Measurements from ENCODE around the gene DZIP3. TPM values are rescaled to one million over a fixed set of nuclear protein-coding genes. Genes with fewer than 3 reads are reported as not detected.
"Not testable (repeated sequence)": the region's sequence is repeated elsewhere in the genome, so short reads cannot be mapped to it uniquely, and the experiment has no call there.

DZIP3 gene
- total RNA-seq, 4 donors from 2014 or later = 6.7 to 14.5 (median 8.7) TPM

- Histone ChIP-seq H3K27ac (replicated peaks in 1 of 4) (peak overlapping the region in 2 of 4 donors; percentile 64 to 68), H3K9me3 (no peaks in the 10 kb centered on the region), H3K36me3 (peaks cover 0 to 2% (median 0%) of the 10 kb centered on the region in 4 donors), H3K4me3 (no peak overlapping the region), H3K27me3 (no peaks in the 10 kb centered on the region), H3K4me1 (peaks cover 0 to 32% (median 19%) of the 10 kb centered on the region in 4 donors)
- intact Hi-C loops (cut with DNase I) = no loop called here
- no peak for DNase-seq (ENCODE audit: extremely low spot score)
- TF ChIP-seq EP300 (IDR thresholded peaks at IDR 0.05) (no peak), CTCF (IDR thresholded peaks at IDR 0.05) (no peak), POLR2A (IDR thresholded peaks at IDR 0.05; ENCODE audit: low read depth) (no peak), POLR2AphosphoS5 (IDR thresholded peaks at IDR 0.05) (no peak)
Measured at GRCh38 chr3:108603691-108604090, 14.2 kb downstream of the DZIP3 start.

- WGBS = 93% methylated on average over 2 of the region's 2 CpGs
- no peak overlapping the region for H3K4me3 ChIP-seq
- peaks cover 0 to 14% (median 1%) of the 10 kb centered on the region in 4 donors for H3K36me3 ChIP-seq
- no peak for DNase-seq (ENCODE audit: extremely low spot score)
- no peaks in the 10 kb centered on the region for H3K9me3 ChIP-seq
- no peaks in the 10 kb centered on the region for H3K27me3 ChIP-seq
- H3K27ac ChIP-seq (replicated peaks in 1 of 4) = no peak overlapping the region
- intact Hi-C loops (cut with DNase I) = no loop called here
- TF ChIP-seq POLR2AphosphoS5 (IDR thresholded peaks at IDR 0.05) (no peak), EP300 (IDR thresholded peaks at IDR 0.05) (no peak), POLR2A (IDR thresholded peaks at IDR 0.05; ENCODE audit: low read depth) (no peak), CTCF (IDR thresholded peaks at IDR 0.05) (no peak)
- peaks cover 0 to 32% (median 19%) of the 10 kb centered on the region in 4 donors for H3K4me1 ChIP-seq
Measured at GRCh38 chr3:108605028-108605427, 15.5 kb downstream of the DZIP3 start.

- intact Hi-C loops (cut with DNase I) = no loop called here
- WGBS = 88% methylated on average over 4 of the region's 4 CpGs
- H3K36me3 ChIP-seq = peaks cover 0 to 14% (median 2%) of the 10 kb centered on the region in 4 donors
- no peak overlapping the region for H3K4me3 ChIP-seq
- no peaks in the 10 kb centered on the region for H3K27me3 ChIP-seq
- H3K27ac ChIP-seq (replicated peaks in 1 of 4) = no peak overlapping the region
- TF ChIP-seq CTCF (IDR thresholded peaks at IDR 0.05) = no peak
- TF ChIP-seq EP300 (IDR thresholded peaks at IDR 0.05) = no peak
- TF ChIP-seq POLR2AphosphoS5 (IDR thresholded peaks at IDR 0.05) = no peak
- no peak for TF ChIP-seq POLR2A (IDR thresholded peaks at IDR 0.05; ENCODE audit: low read depth)
- no peak for DNase-seq (ENCODE audit: extremely low spot score)
- H3K4me1 ChIP-seq = peaks cover 0 to 32% (median 19%) of the 10 kb centered on the region in 4 donors
- H3K9me3 ChIP-seq = no peaks in the 10 kb centered on the region
Measured at GRCh38 chr3:108605491-108605890, 16.0 kb downstream of the DZIP3 start.

GRCh38 chr3:108608750-108609149, 19.2 kb downstream of the DZIP3 start:
- Histone ChIP-seq H3K36me3 (peaks cover 0 to 27% (median 5%) of the 10 kb centered on the region in 4 donors), H3K9me3 (no peaks in the 10 kb centered on the region), H3K27me3 (no peaks in the 10 kb centered on the region), H3K4me3 (no peak overlapping the region), H3K27ac (replicated peaks in 1 of 4) (no peak overlapping the region), H3K4me1 (peaks cover 0 to 5% (median 3%) of the 10 kb centered on the region in 4 donors)
- intact Hi-C loops (cut with DNase I) = no loop called here
- no peak for TF ChIP-seq POLR2AphosphoS5 (IDR thresholded peaks at IDR 0.05)
- DNase-seq (ENCODE audit: extremely low spot score) = no peak
- WGBS = 85% methylated on average over 4 of the region's 4 CpGs

GRCh38 chr3:108610651-108611050, 21.1 kb downstream of the DZIP3 start:
- no peaks in the 10 kb centered on the region for H3K9me3 ChIP-seq
- H3K27me3 ChIP-seq = no peaks in the 10 kb centered on the region
- no peak overlapping the region for H3K27ac ChIP-seq (replicated peaks in 1 of 4)
- H3K36me3 ChIP-seq = peaks cover 0 to 27% (median 5%) of the 10 kb centered on the region in 4 donors
- intact Hi-C loops (cut with DNase I) = no loop called here
- H3K4me1 ChIP-seq = no peaks in the 10 kb centered on the region
- no peak for DNase-seq (ENCODE audit: extremely low spot score)
- TF ChIP-seq EP300 (IDR thresholded peaks at IDR 0.05) (no peak), POLR2A (IDR thresholded peaks at IDR 0.05; ENCODE audit: low read depth) (no peak), POLR2AphosphoS5 (IDR thresholded peaks at IDR 0.05) (no peak), CTCF (IDR thresholded peaks at IDR 0.05) (no peak)
- no peak overlapping the region for H3K4me3 ChIP-seq
- WGBS = 98% methylated on average over 1 of the region's 1 CpG

- H3K27me3 ChIP-seq; DNase-seq (ENCODE audit: extremely low spot score); H3K4me1 ChIP-seq; H3K27ac ChIP-seq (replicated peaks in 1 of 4); intact Hi-C loops (cut with DNase I); H3K4me3 ChIP-seq; H3K9me3 ChIP-seq: not testable (repeated sequence)
- peaks cover 0 to 49% (median 13%) of the 10 kb centered on the region in 4 donors for H3K36me3 ChIP-seq
- 98% methylated on average over 8 of the region's 8 CpGs for whole genome bisulfite sequencing
Measured at GRCh38 chr3:108616090-108616489, 26.6 kb downstream of the DZIP3 start.
